ENCODE results near the gene CAPN12. TPM values are rescaled to one million over a fixed set of nuclear protein-coding genes. Genes with fewer than 3 reads are reported as not detected.
"Not testable (repeated sequence)": the region's sequence is repeated elsewhere in the genome, so short reads cannot be mapped to it uniquely, and the experiment has no call there.

Gene CAPN12
- polyA plus RNA-seq, 2 of the 4 experiments (the other 2 are of a cell fraction): 10.0 to 11.7 TPM

DNA sequence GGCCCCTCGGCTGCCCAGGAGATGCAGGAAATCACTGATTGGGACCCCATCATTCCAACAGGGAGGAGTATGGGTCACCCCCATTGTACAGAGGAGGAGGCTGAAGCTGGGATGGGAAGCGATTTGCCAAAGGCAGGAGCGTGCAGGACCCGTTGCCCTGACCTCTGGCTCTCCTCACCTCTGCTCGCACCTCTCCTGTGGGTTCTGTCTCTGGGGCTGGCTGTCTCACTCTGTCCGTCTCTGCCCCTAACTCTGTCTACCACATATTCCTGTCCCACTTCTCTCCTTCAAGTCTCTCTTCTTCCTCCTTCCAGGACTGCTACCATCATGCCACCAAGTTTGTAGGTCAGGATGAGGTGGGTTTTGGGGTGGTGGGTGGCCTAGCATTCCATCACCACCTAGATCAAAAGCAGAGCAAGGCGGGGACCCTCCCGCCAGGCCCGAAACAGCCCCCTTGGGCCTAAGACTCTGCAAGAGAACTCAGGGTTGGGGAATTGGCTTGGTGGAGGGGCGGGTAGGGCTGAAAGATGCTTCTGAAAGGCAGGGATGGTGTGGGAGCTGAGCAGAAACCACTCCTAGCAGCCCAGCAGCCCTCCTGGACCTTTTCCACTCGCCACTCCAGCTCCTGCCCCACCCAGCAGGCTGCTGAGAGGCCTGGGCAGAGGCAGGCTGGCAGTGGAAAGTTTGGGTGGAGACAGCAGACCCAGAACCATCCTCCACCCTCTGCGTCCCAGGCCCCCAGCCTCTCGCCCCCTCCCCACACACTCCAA lies 30.1 kb upstream of the CAPN12 start:
- DNase-seq (ENCODE audit: low read depth in 1 of 2, low spot score in 1 of 2) (no peak), FAIRE-seq (no peak), ATAC-seq (no peak)
- Histone ChIP-seq H3K4me3 (no peak overlapping the region), H3K4me1 (peaks cover 7% of the 10 kb centered on the region; the same call in 1 of the 3 replicates), H3K27ac (peak overlapping the region in 1 of 2 experiments; percentile 21; a peak in 4 of 6 replicates), H3K9me3 (no peaks in the 10 kb centered on the region), H3K4me2 (no peak overlapping the region)
- CTCF ChIA-PET: interaction anchor here (0.6 to 1.5 kb wide), 4 partner anchors 10 to 25 kb away, joined by 3 to 5 read pairs (median 4); no protein-coding TSS in a partner anchor
- 88% methylated on average over 13 of the region's 13 CpGs for WGBS (ENCODE audit: missing lambda C conversion rate)
- TF ChIP-seq JUN (IDR thresholded peaks at IDR 0.05) (no peak), RCOR1 (IDR thresholded peaks at IDR 0.05; ENCODE audit: low read depth, low read length) (no peak), POLR2A (IDR thresholded peaks at IDR 0.05; ENCODE audit: low read length) (0 out of 2 replicates have a peak, but pooled peaks have one; percentile 11)
- POLR2A ChIA-PET: interaction anchor here (0.8 to 1.1 kb wide), 2 partner anchors 20 to 156 kb away, joined by 3 read pairs; partner anchors contain the start of genes MRPS12 and SARS2

DNA sequence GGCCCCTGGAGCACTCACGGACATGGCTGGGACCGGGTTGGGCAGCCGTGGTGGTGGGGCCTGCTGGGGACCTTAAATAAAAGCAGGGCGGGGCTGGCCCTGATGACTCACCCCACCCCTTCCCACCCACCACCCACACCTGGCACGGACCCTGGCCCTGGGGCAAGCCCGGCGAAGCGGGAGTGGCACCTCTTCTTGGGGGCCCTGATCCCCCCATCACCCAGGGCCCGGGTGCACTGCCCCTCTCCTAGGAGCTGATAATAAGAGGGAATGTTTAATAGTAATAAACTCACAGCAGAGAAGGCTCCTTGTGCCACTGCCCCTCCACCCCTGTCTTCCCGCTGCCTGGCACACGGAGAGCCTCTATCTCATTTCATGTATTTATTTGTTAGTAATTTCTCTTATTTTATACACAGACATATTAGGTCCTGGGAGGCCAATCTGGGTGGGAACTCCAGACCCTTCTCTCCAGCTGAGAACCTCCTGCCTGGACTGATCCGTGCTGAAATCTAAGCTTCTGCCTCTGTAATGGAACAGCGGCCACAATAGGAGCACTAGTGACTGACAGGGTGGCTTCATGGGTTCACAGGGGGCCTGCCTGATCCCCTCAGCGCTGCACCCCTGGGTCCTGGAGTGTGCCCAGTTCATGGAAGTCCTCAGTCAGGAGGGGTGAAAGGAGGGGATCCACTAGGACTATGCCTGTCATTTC lies 29.3 kb upstream of the CAPN12 start, which contains the start of gene LGALS7:
TSS of gene LGALS7 (minus strand) at position 49 of the 709 bp plus-strand sequence. CDS start at position 24, 25 bp downstream.
- WGBS (ENCODE audit: missing lambda C conversion rate): 76% methylated on average over 9 of the region's 14 CpGs
- H3K4me1 ChIP-seq: peaks cover 7% of the 10 kb centered on the region; the same call in 1 of the 3 replicates
- TF ChIP-seq CEBPB (IDR thresholded peaks at IDR 0.05) (no peak), KDM1A (IDR thresholded peaks at IDR 0.05; ENCODE audit: low read depth) (no peak), JUN (IDR thresholded peaks at IDR 0.05) (no peak), EHMT2 (IDR thresholded peaks at IDR 0.05; ENCODE audit: low read depth) (no peak), NPAS2 (CRISPR knock-in tag; IDR thresholded peaks at IDR 0.05; ENCODE audit: borderline replicate concordance) (no peak), ZC3H11A (IDR thresholded peaks at IDR 0.05) (no peak), CBX8 (IDR thresholded peaks at IDR 0.05) (no peak), RFX5 (IDR thresholded peaks at IDR 0.05) (no peak), REST (IDR thresholded peaks at IDR 0.05) (no peak), PHF8 (IDR thresholded peaks at IDR 0.05; ENCODE audit: borderline replicate concordance, low read depth) (no peak), HDAC2 (IDR thresholded peaks at IDR 0.05) (no peak)
- TF ChIP-seq, protein P1, sequence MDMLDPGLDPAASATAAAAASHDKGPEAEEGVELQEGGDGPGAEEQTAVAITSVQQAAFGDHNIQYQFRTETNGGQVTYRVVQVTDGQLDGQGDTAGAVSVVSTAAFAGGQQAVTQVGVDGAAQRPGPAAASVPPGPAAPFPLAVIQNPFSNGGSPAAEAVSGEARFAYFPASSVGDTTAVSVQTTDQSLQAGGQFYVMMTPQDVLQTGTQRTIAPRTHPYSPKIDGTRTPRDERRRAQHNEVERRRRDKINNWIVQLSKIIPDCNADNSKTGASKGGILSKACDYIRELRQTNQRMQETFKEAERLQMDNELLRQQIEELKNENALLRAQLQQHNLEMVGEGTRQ (IDR thresholded peaks at IDR 0.05): no peak
- H3K27ac ChIP-seq: peak within 1 kb of the TSS in 1 of 2 experiments; percentile 21; a peak in 4 of 6 replicates
- H3K4me3 ChIP-seq: no peak within 1 kb of the TSS
- peak; percentile 18 for FAIRE-seq
- H3K4me2 ChIP-seq: no peak within 1 kb of the TSS
- CTCF ChIA-PET: interaction anchor here (0.8 to 1.0 kb wide), 2 partner anchors 20 to 77 kb away, joined by 3 read pairs; no protein-coding TSS in a partner anchor
- DNase-seq (ENCODE audit: low read depth in 1 of 2, low spot score in 1 of 2): no peak
- POLR2A ChIA-PET: no interaction called here
- 0 out of 6 replicates have a peak, but pooled peaks of 1 of the 2 experiments have one; percentile 2 for ATAC-seq
- no peaks in the 10 kb centered on the region for H3K9me3 ChIP-seq

DNA sequence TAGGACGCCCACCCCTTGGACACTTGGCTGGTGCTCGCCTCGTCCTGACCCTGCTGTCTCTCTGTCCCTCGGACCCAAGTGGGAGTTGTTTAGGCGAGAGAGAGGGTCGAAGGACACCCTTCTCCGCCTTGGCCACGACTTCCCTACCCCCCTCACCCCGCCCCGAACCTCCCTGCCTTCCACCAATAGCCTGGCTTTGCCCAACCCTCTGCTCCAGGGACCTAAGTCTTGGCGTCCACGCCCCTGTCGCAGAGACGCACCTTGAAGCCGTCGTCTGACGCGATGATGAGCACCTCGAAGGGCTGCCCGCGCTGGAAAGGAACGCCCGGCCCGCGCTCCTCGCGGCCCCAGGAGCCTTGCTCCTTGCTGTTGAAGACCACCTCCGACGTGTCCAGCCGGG lies 27.3 kb upstream of the CAPN12 start:
- WGBS (ENCODE audit: missing lambda C conversion rate): 95% methylated on average over 5 of the region's 30 CpGs
- DNase-seq (ENCODE audit: low read depth in 1 of 2, low spot score in 1 of 2); H3K4me2 ChIP-seq; CTCF ChIA-PET; H3K9me3 ChIP-seq; H3K27ac ChIP-seq; POLR2A ChIA-PET; H3K4me1 ChIP-seq; ATAC-seq; H3K4me3 ChIP-seq: not testable (repeated sequence)
- FAIRE-seq: peak; percentile 72

- H3K9me3 ChIP-seq; H3K4me2 ChIP-seq; CTCF ChIA-PET; POLR2A ChIA-PET; H3K4me3 ChIP-seq; H3K4me1 ChIP-seq; H3K27ac ChIP-seq; DNase-seq (ENCODE audit: low read depth in 1 of 2, low spot score in 1 of 2): not testable (repeated sequence)
- FAIRE-seq (peak; percentile 88), ATAC-seq (peak; percentile 26 to 61; a peak in 3 of 6 replicates)
- 95% methylated on average over 1 of the region's 22 CpGs for WGBS (ENCODE audit: missing lambda C conversion rate)
These were observed 26.6 kb upstream of the CAPN12 start for GRCh38 chr19:38770949-38771275.

DNA sequence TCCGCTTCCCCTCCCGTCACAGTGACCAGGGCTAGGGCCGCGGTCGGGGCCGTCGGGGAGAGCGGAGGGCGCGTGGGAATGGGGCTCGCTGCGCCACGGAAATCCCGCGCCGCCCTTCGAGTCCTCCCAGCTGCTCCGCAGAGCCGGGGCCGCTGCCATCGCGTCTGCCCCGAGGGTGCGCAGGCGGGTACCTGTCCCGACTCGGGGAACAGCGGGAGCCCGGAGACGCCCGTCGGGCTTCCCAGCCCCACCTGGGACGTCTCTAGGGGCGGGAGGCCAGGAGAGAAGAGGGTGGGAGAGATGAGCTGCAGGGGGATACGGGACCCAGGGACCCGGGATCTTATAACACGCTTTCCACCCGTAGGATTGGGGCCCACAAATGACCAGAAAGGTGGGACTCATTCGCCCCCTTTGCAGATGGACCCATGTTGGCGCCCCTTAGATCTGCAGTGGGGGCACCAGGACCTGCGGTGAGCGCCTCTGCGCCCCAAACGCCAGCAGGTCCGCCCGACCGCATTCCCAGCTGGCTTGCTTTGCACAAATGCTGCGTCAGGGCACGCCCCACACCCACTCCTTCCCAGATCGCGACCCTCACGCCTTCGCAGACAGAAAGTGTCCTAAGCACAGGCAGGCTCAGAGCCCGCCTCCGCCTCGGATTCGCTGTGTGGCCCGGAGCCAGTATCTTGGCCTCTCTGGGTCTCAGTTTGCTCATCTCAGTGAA lies 26.1 kb upstream of the CAPN12 start:
- DNase-seq (ENCODE audit: low read depth in 1 of 2, low spot score in 1 of 2); H3K4me3 ChIP-seq; H3K9me3 ChIP-seq; FAIRE-seq; H3K4me2 ChIP-seq; H3K4me1 ChIP-seq: not testable (repeated sequence)
- ChIA-PET CTCF (interaction anchor here (0.7 to 2.0 kb wide), 43 partner anchors 8 to 271 kb away, joined by 3 to 22 read pairs (median 5); partner anchors contain the start of genes CAPN12 and LGALS7B), POLR2A (interaction anchor here (0.9 to 1.0 kb wide), 2 partner anchors 62 to 68 kb away, joined by 3 to 5 read pairs; no protein-coding TSS in a partner anchor)
- ATAC-seq: peak in 1 of 2 experiments; percentile 6; a peak in 3 of 6 replicates
- H3K27ac ChIP-seq: peak overlapping the region; percentile 4 to 62; a peak in 3 of 6 replicates
- 98% methylated on average over 17 of the region's 58 CpGs for WGBS (ENCODE audit: missing lambda C conversion rate)
